ENCODE results near the gene CYP27C1.
"Not testable (repeated sequence)": the region's sequence is repeated elsewhere in the genome, so short reads cannot be mapped to it uniquely, and the experiment has no call there.

The CYP27C1 gene

GRCh38 chr2:127173057-127173456 lies 47.0 kb downstream of the CYP27C1 start:
- Histone ChIP-seq H3K36me3 (ENCODE audit: control insufficient read depth, insufficient read depth, low read length) (no peaks in the 10 kb centered on the region), H3K4me1 (ENCODE audit: control insufficient read depth, insufficient read depth, low read length) (no peaks in the 10 kb centered on the region), H3K27ac (ENCODE audit: insufficient read depth, low read depth, low read length, poor library complexity, severe bottlenecking) (no peak overlapping the region), H3K27me3 (ENCODE audit: control insufficient read depth, insufficient read depth, low read length, poor library complexity, severe bottlenecking) (no peaks in the 10 kb centered on the region), H3K4me3 (ENCODE audit: insufficient read depth, low read depth, low read length) (no peak overlapping the region), H3K9me3 (ENCODE audit: control insufficient read depth, low read length) (no peaks in the 10 kb centered on the region)
- WGBS, 2 experiments, result 92% methylated on average over 6 of the region's 6 CpGs

GRCh38 chr2:127172306-127172705 lies 47.8 kb downstream of the CYP27C1 start:
- Histone ChIP-seq H3K4me3 (ENCODE audit: insufficient read depth, low read depth, low read length) (no peak overlapping the region), H3K36me3 (ENCODE audit: control insufficient read depth, insufficient read depth, low read length) (no peaks in the 10 kb centered on the region), H3K4me1 (ENCODE audit: control insufficient read depth, insufficient read depth, low read length) (no peaks in the 10 kb centered on the region), H3K27ac (ENCODE audit: insufficient read depth, low read depth, low read length, poor library complexity, severe bottlenecking) (no peak overlapping the region), H3K27me3 (ENCODE audit: control insufficient read depth, insufficient read depth, low read length, poor library complexity, severe bottlenecking) (no peaks in the 10 kb centered on the region), H3K9me3 (ENCODE audit: control insufficient read depth, low read length) (no peaks in the 10 kb centered on the region)
- 93 to 95% methylated on average over 6 of the region's 6 CpGs for WGBS, 2 experiments

- WGBS, 2 experiments, result 88 to 90% methylated on average over 10 of the region's 10 CpGs
- Histone ChIP-seq H3K36me3 (ENCODE audit: control insufficient read depth, insufficient read depth, low read length) (no peaks in the 10 kb centered on the region), H3K9me3 (ENCODE audit: control insufficient read depth, low read length) (no peaks in the 10 kb centered on the region), H3K27me3 (ENCODE audit: control insufficient read depth, insufficient read depth, low read length, poor library complexity, severe bottlenecking) (no peaks in the 10 kb centered on the region), H3K4me1 (ENCODE audit: control insufficient read depth, insufficient read depth, low read length) (peaks cover 9% of the 10 kb centered on the region), H3K4me3 (ENCODE audit: insufficient read depth, low read depth, low read length) (no peak overlapping the region), H3K27ac (ENCODE audit: insufficient read depth, low read depth, low read length, poor library complexity, severe bottlenecking) (no peak overlapping the region)
Observed at GRCh38 chr2:127170452-127171197, 49.5 kb downstream of the CYP27C1 start.

- no peak overlapping the region for H3K4me3 ChIP-seq (ENCODE audit: insufficient read depth, low read depth, low read length)
- peaks cover 15% of the 10 kb centered on the region for H3K4me1 ChIP-seq (ENCODE audit: control insufficient read depth, insufficient read depth, low read length)
- H3K36me3 ChIP-seq (ENCODE audit: control insufficient read depth, insufficient read depth, low read length), result no peaks in the 10 kb centered on the region
- no peak overlapping the region for H3K27ac ChIP-seq (ENCODE audit: insufficient read depth, low read depth, low read length, poor library complexity, severe bottlenecking)
- 75 to 79% methylated on average over 3 of the region's 3 CpGs for WGBS, 2 experiments
- H3K27me3 ChIP-seq (ENCODE audit: control insufficient read depth, insufficient read depth, low read length, poor library complexity, severe bottlenecking), result no peaks in the 10 kb centered on the region
- no peaks in the 10 kb centered on the region for H3K9me3 ChIP-seq (ENCODE audit: control insufficient read depth, low read length)
Observed at GRCh38 chr2:127170021-127170420, 50.1 kb downstream of the CYP27C1 start.

DNA sequence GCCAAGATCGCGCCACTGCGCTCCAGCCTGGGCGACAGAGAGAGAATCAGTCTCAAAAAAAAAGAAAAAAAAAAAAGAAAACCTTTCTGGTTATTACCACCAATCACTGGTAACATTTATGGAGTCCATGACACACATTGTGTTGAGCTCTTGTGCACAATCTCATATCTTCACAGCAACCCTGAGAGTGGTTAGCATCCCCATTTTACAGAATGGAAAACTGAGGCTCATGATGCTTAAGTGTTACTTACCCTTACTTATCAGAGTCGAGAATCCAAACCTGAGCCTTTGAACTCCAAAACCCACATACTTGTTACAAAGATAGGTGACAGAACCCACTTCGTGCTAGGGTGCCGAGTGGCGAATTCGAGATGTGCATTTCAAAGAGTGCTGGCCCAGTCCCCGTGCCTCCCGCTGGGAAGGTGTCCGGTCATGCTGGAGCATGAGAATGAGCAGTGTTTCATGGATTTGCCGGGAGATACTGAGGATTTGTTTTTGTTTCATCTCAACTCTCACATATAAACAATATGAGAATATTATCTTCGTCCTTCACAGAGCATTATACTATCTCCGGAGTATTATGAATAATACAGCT lies 50.9 kb downstream of the CYP27C1 start:
- WGBS, 2 experiments, result 90 to 91% methylated on average over 13 to 15 of the region's 15 CpGs
- Histone ChIP-seq H3K4me3 (ENCODE audit: insufficient read depth, low read depth, low read length) (no peak overlapping the region), H3K4me1 (ENCODE audit: control insufficient read depth, insufficient read depth, low read length) (peaks cover 16% of the 10 kb centered on the region), H3K27me3 (ENCODE audit: control insufficient read depth, insufficient read depth, low read length, poor library complexity, severe bottlenecking) (no peaks in the 10 kb centered on the region), H3K36me3 (ENCODE audit: control insufficient read depth, insufficient read depth, low read length) (no peaks in the 10 kb centered on the region), H3K27ac (ENCODE audit: insufficient read depth, low read depth, low read length, poor library complexity, severe bottlenecking) (no peak overlapping the region), H3K9me3 (ENCODE audit: control insufficient read depth, low read length) (no peaks in the 10 kb centered on the region)

- H3K36me3 ChIP-seq (ENCODE audit: control insufficient read depth, insufficient read depth, low read length), result no peaks in the 10 kb centered on the region
- no peaks in the 10 kb centered on the region for H3K27me3 ChIP-seq (ENCODE audit: control insufficient read depth, insufficient read depth, low read length, poor library complexity, severe bottlenecking)
- WGBS, 2 experiments, result 88 to 90% methylated on average over 12 of the region's 12 CpGs
- no peaks in the 10 kb centered on the region for H3K9me3 ChIP-seq (ENCODE audit: control insufficient read depth, low read length)
- H3K4me1 ChIP-seq (ENCODE audit: control insufficient read depth, insufficient read depth, low read length), result peaks cover 16% of the 10 kb centered on the region
- H3K4me3 ChIP-seq (ENCODE audit: insufficient read depth, low read depth, low read length), result no peak overlapping the region
- H3K27ac ChIP-seq (ENCODE audit: insufficient read depth, low read depth, low read length, poor library complexity, severe bottlenecking), result no peak overlapping the region
Observed at GRCh38 chr2:127166231-127166860, 53.8 kb downstream of the CYP27C1 start.

- WGBS, 2 experiments, result 53 to 62% methylated on average over 3 of the region's 3 CpGs
- Histone ChIP-seq H3K27me3 (ENCODE audit: control insufficient read depth, insufficient read depth, low read length, poor library complexity, severe bottlenecking) (no peaks in the 10 kb centered on the region), H3K4me1 (ENCODE audit: control insufficient read depth, insufficient read depth, low read length) (peaks cover 16% of the 10 kb centered on the region), H3K9me3 (ENCODE audit: control insufficient read depth, low read length) (no peaks in the 10 kb centered on the region), H3K4me3 (ENCODE audit: insufficient read depth, low read depth, low read length) (no peak overlapping the region), H3K36me3 (ENCODE audit: control insufficient read depth, insufficient read depth, low read length) (no peaks in the 10 kb centered on the region), H3K27ac (ENCODE audit: insufficient read depth, low read depth, low read length, poor library complexity, severe bottlenecking) (no peak overlapping the region)
Observed at GRCh38 chr2:127165539-127165935, 54.6 kb downstream of the CYP27C1 start.

- no peaks in the 10 kb centered on the region for H3K27me3 ChIP-seq (ENCODE audit: control insufficient read depth, insufficient read depth, low read length, poor library complexity, severe bottlenecking)
- H3K27ac ChIP-seq (ENCODE audit: insufficient read depth, low read depth, low read length, poor library complexity, severe bottlenecking), result no peak overlapping the region
- 88% methylated on average over 11 of the region's 11 CpGs for WGBS, 2 experiments
Observed at GRCh38 chr2:127164761-127165538, 55.1 kb downstream of the CYP27C1 start.

GRCh38 chr2:127163921-127164320 lies 56.2 kb downstream of the CYP27C1 start:
- H3K27ac ChIP-seq (ENCODE audit: insufficient read depth, low read depth, low read length, poor library complexity, severe bottlenecking), result no peak overlapping the region
- no peaks in the 10 kb centered on the region for H3K36me3 ChIP-seq (ENCODE audit: control insufficient read depth, insufficient read depth, low read length)
- H3K4me3 ChIP-seq (ENCODE audit: insufficient read depth, low read depth, low read length), result no peak overlapping the region
- WGBS, 2 experiments, result 92 to 94% methylated on average over 3 of the region's 3 CpGs
- no peaks in the 10 kb centered on the region for H3K27me3 ChIP-seq (ENCODE audit: control insufficient read depth, insufficient read depth, low read length, poor library complexity, severe bottlenecking)
- no peaks in the 10 kb centered on the region for H3K9me3 ChIP-seq (ENCODE audit: control insufficient read depth, low read length)
- H3K4me1 ChIP-seq (ENCODE audit: control insufficient read depth, insufficient read depth, low read length), result peaks cover 16% of the 10 kb centered on the region

More at GRCh38 chr2:127164761-127165538, 55.1 kb downstream of the CYP27C1 start:
- no peaks in the 10 kb centered on the region for H3K36me3 ChIP-seq (ENCODE audit: control insufficient read depth, insufficient read depth, low read length)
- no peak overlapping the region for H3K4me3 ChIP-seq (ENCODE audit: insufficient read depth, low read depth, low read length)
- peaks cover 16% of the 10 kb centered on the region for H3K4me1 ChIP-seq (ENCODE audit: control insufficient read depth, insufficient read depth, low read length)
- H3K9me3 ChIP-seq (ENCODE audit: control insufficient read depth, low read length), result no peaks in the 10 kb centered on the region

DNA sequence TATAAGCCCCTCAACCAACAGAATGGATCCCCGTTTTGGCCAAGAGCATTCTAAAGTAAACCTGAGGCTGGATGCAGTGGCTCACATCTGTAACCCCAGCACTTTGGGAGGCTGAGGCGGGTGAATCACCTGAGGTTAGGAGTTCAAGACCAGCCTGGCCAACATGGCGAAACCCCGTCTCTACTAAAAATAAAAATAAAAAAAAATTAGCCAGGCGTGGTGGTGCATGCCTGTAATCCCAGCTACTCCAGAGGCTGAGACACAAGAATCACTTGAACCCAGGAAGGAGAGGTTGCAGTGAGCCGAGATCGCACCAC lies 57.1 kb downstream of the CYP27C1 start:
- not testable (repeated sequence) for H3K36me3 ChIP-seq (ENCODE audit: control insufficient read depth, insufficient read depth, low read length); H3K4me3 ChIP-seq (ENCODE audit: insufficient read depth, low read depth, low read length); H3K27me3 ChIP-seq (ENCODE audit: control insufficient read depth, insufficient read depth, low read length, poor library complexity, severe bottlenecking); H3K27ac ChIP-seq (ENCODE audit: insufficient read depth, low read depth, low read length, poor library complexity, severe bottlenecking); H3K9me3 ChIP-seq (ENCODE audit: control insufficient read depth, low read length)
- H3K4me1 ChIP-seq (ENCODE audit: control insufficient read depth, insufficient read depth, low read length), result peaks cover 16% of the 10 kb centered on the region
- WGBS, 2 experiments, result 90 to 92% methylated on average over 7 of the region's 7 CpGs
